Lung (tissue), 12 donors: ENCODE data around the gene SLC29A2. TPM values are rescaled to one million over a fixed set of nuclear protein-coding genes. Genes with fewer than 3 reads are reported as not detected.

Source experiments
- ATAC-seq: fragments of 200-7000 bp; cut with Tn5 transposase; one replicate; pipeline ENCODE4 v1.9.1; 2020; ENCODE audit warnings: moderate number of reproducible peaks; ENCODE audit not compliant: insufficient read depth, low FRiP score
- DNase-seq, 3 donors: peaks; one replicate each; pipeline ENCODE4 v3.0.0-alpha.2; 2013 to 2017
- H3K27ac ChIP-seq, 2 donors: one replicate each; pipeline ENCODE4 v1.5.1; 2013; ENCODE audit warnings: mild to moderate bottlenecking in 2 of 2, moderate library complexity in 2 of 2, control low read depth in 1 of 2, inconsistent platforms in 1 of 2, low read depth in 1 of 2, low read length in 1 of 2
- H3K27me3 ChIP-seq, 3 donors: one replicate each; pipeline ENCODE4 v1.5.1; 2013; ENCODE audit warnings: low read length in 2 of 3; ENCODE audit not compliant: control insufficient read depth in 3 of 3, insufficient read depth in 3 of 3
- H3K36me3 ChIP-seq, 4 donors: one replicate each; pipeline ENCODE4 v1.5.1; 2013; ENCODE audit warnings: low read length in 4 of 4, mild to moderate bottlenecking in 1 of 4, moderate library complexity in 1 of 4; ENCODE audit not compliant: control insufficient read depth in 4 of 4, insufficient read depth in 4 of 4
- H3K4me1 ChIP-seq, 5 donors: one replicate each; pipeline ENCODE4 v1.5.1; 2013; ENCODE audit warnings: low read length in 5 of 5, mild to moderate bottlenecking in 2 of 5, moderate library complexity in 1 of 5; ENCODE audit not compliant: control insufficient read depth in 5 of 5, insufficient read depth in 5 of 5
- H3K4me3 ChIP-seq: one replicate; pipeline ENCODE4 v1.5.1; 2013; ENCODE audit warnings: mild to moderate bottlenecking, control low read depth, moderate library complexity
- H3K9ac ChIP-seq, 2 donors: one replicate each; pipeline ENCODE4 v1.5.1; 2013; ENCODE audit warnings: low read length in 2 of 2, control low read depth in 1 of 2; ENCODE audit not compliant: insufficient read depth in 1 of 2
- H3K9me3 ChIP-seq, 4 donors: one replicate each; pipeline ENCODE4 v1.5.1; 2013; ENCODE audit warnings: low read length in 3 of 4, mild to moderate bottlenecking in 1 of 4, moderate library complexity in 1 of 4; ENCODE audit not compliant: control insufficient read depth in 4 of 4, insufficient read depth in 3 of 4
- CTCF ChIP-seq: IDR thresholded peaks from 2 replicates; pipeline ENCODE4 v1.5.1; 2012; ENCODE audit warnings: mild to moderate bottlenecking; ENCODE audit errors: control extremely low read depth, extremely low read depth
- WGBS, 2 donors: extraction: QIAGEN DNeasy Blood & Tissue Kit; methylation state at CpG; one replicate each; pipeline ENCODE4 v1.1.7; 2013; 5-methylcytosine and 5-hydroxymethylcytosine counted together
- polyA plus RNA-seq, 2 donors: library from polyadenylated mRNA; stranded (reverse); fragments of 200-250 nt; gene quantifications; one replicate each; pipeline ENCODE4 v1.2.1, GENCODE V29; 2013
- total RNA-seq, 2 donors: library from RNA; depleted of rRNA in 1 of 2; stranded (reverse); fragments of >200 nt in 1 of 2; gene quantifications; one replicate each; pipeline ENCODE4 v1.2.1, GENCODE V29; 2014 to 2021
- donor health status: control.
- donor health status: control.
- donor health status: Bipolar disorder and iron deficiency.
- donor health status: healthy.
- donor health status: DM: yes; HTN: yes; CAD: no.

SLC29A2 gene
- total and polyA plus RNA-seq, 4 donors, result 6.5 to 19.4 (median 13.7) TPM

GRCh38 chr11:66343176-66343575 is 28.4 kb downstream of the SLC29A2 start:
- no peak for DNase-seq
- peaks cover 0 to 39% (median 14%) of the 10 kb centered on the region in 4 donors for H3K36me3 ChIP-seq
- peaks cover 8 to 33% (median 18%) of the 10 kb centered on the region in 5 donors for H3K4me1 ChIP-seq
- no peak for ATAC-seq
- H3K9ac ChIP-seq, result no peak overlapping the region
- H3K4me3 ChIP-seq, result no peak overlapping the region
- peaks cover 0 to 2% (median 0%) of the 10 kb centered on the region in 4 donors for H3K9me3 ChIP-seq
- no peaks in the 10 kb centered on the region for H3K27me3 ChIP-seq
- H3K27ac ChIP-seq, result no peak overlapping the region
- no peak for TF ChIP-seq CTCF
- WGBS, 2 donors, result 93 to 95% methylated on average over 8 of the region's 8 CpGs

DNA sequence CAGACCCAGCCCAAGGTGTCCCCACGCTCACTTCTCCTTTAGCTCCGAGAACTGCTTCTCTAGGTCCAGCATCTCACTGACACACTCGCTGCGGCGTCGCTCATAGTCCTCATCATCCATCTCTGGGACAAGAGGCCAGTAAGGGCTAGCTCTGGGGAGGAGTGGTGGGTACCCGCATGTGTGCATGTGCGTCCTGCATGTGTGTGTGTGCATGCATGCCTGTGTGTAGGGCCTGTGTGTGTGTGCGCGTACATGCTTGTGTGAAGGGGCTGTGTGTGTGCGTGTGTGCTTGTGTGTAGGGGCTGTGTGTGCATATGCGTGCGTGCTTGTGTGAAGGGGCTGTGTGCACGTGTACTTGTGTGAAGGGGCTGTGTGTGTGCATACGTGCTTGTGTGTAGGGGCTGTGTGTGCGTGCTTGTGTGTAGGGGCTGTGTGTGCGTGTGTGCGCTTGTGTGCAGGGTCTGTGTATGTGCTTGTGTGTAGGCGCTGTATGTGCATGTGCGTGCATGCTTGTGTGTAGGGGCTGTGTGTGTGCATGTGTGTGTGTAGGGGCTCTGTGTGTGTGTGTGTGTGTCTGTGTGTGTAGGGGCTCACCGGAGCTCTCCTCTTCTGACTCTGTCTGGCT is 29.9 kb downstream of the SLC29A2 start:
- WGBS, 2 donors, result 95% methylated on average over 21 of the region's 21 CpGs
- Histone ChIP-seq H3K36me3 (peaks cover 0 to 47% (median 14%) of the 10 kb centered on the region in 4 donors), H3K27me3 (no peaks in the 10 kb centered on the region), H3K4me1 (peaks cover 7 to 28% (median 14%) of the 10 kb centered on the region in 5 donors), H3K9me3 (no peaks in the 10 kb centered on the region), H3K27ac (no peak overlapping the region), H3K4me3 (no peak overlapping the region), H3K9ac (no peak overlapping the region)
- TF ChIP-seq CTCF, result no peak
- DNase-seq, result no peak
- ATAC-seq, result no peak

- no peak overlapping the region for H3K27ac ChIP-seq
- ATAC-seq (no peak), DNase-seq (no peak)
- H3K4me1 ChIP-seq, result peaks cover 3 to 28% (median 9%) of the 10 kb centered on the region in 5 donors
- no peaks in the 10 kb centered on the region for H3K9me3 ChIP-seq
- WGBS, 2 donors, result 94 to 95% methylated on average over 28 of the region's 28 CpGs
- no peak for TF ChIP-seq CTCF
- no peaks in the 10 kb centered on the region for H3K27me3 ChIP-seq
- peaks cover 0 to 47% (median 14%) of the 10 kb centered on the region in 4 donors for H3K36me3 ChIP-seq
- no peak overlapping the region for H3K9ac ChIP-seq
- H3K4me3 ChIP-seq, result no peak overlapping the region
Observed at GRCh38 chr11:66340596-66341501, 30.7 kb downstream of the SLC29A2 start.
